Osteocyte (in vitro differentiated cells): ENCODE measurements around the gene ZFAND6. TPM values are rescaled to one million over a fixed set of nuclear protein-coding genes. Genes with fewer than 3 reads are reported as not detected.

Source experiments
- DNase-seq: peaks from one replicate; pipeline ENCODE4 v3.0.0; 2021; ENCODE audit warnings: mixed read lengths; ENCODE audit not compliant: unreplicated experiment; ENCODE audit errors: extremely low spot score
- H3K27ac Mint-ChIP-seq: one replicate; pipeline ENCODE4 v1.8.0; 2021; ENCODE audit warnings: mild to moderate bottlenecking, mixed read lengths; ENCODE audit not compliant: unreplicated experiment
- H3K27me3 Mint-ChIP-seq: one replicate; pipeline ENCODE4 v1.8.0; 2021; ENCODE audit warnings: mixed read lengths; ENCODE audit not compliant: unreplicated experiment
- H3K36me3 Mint-ChIP-seq: one replicate; pipeline ENCODE4 v1.8.0; 2021; ENCODE audit warnings: mixed read lengths; ENCODE audit not compliant: unreplicated experiment
- H3K4me1 Mint-ChIP-seq: one replicate; pipeline ENCODE4 v1.8.0; 2021; ENCODE audit warnings: mixed read lengths; ENCODE audit not compliant: unreplicated experiment
- H3K4me3 Mint-ChIP-seq: one replicate; pipeline ENCODE4 v1.8.0; 2021; ENCODE audit warnings: mild to moderate bottlenecking, moderate library complexity, mixed read lengths; ENCODE audit not compliant: unreplicated experiment
- H3K9me3 Mint-ChIP-seq: one replicate; pipeline ENCODE4 v1.8.0; 2021; ENCODE audit warnings: mixed read lengths; ENCODE audit not compliant: unreplicated experiment
- total RNA-seq: library from RNA; stranded (reverse); gene quantifications from 2 replicates; pipeline ENCODE4 v1.2.1, GENCODE V29; 2021
- TF ChIP-seq, protein P1 (sequence below): fragments of 200-600 bp; sonication (generic); IDR thresholded peaks from 2 replicates; pipeline ENCODE4 v1.5.0; 2021; ENCODE audit warnings: antibody characterized with exemption, mild to moderate bottlenecking, moderate library complexity

The ZFAND6 gene
- total RNA-seq, 1 donor from 2014 or later: 63.8 TPM

DNA sequence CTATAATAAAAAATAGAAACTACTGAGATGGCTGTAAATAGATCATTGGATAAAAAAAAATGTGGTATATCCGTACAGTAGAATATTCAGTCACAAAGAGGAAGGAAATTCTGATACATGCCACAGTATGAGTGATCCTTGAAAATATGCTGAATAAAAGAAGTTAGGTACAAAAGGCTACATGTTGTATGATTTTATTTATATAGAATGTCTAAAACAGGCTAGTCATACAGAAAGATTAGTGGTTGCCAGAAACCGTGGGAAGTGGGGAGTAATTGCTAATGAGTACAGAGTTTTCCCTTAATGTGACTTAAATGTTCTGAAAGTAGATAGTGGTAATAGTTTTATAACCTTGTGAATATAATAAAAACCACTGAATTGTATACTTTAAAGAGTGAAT is 68.4 kb downstream of the ZFAND6 start:
- Mint-ChIP-seq H3K4me3 (no peak overlapping the region), H3K27me3 (no peaks in the 10 kb centered on the region), H3K27ac (no peak overlapping the region), H3K36me3 (peaks cover 46% of the 10 kb centered on the region), H3K4me1 (no peaks in the 10 kb centered on the region), H3K9me3 (peaks cover 8% of the 10 kb centered on the region)
- no peak for DNase-seq
- TF ChIP-seq, protein P1, sequence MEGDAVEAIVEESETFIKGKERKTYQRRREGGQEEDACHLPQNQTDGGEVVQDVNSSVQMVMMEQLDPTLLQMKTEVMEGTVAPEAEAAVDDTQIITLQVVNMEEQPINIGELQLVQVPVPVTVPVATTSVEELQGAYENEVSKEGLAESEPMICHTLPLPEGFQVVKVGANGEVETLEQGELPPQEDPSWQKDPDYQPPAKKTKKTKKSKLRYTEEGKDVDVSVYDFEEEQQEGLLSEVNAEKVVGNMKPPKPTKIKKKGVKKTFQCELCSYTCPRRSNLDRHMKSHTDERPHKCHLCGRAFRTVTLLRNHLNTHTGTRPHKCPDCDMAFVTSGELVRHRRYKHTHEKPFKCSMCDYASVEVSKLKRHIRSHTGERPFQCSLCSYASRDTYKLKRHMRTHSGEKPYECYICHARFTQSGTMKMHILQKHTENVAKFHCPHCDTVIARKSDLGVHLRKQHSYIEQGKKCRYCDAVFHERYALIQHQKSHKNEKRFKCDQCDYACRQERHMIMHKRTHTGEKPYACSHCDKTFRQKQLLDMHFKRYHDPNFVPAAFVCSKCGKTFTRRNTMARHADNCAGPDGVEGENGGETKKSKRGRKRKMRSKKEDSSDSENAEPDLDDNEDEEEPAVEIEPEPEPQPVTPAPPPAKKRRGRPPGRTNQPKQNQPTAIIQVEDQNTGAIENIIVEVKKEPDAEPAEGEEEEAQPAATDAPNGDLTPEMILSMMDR: no peak

DNA sequence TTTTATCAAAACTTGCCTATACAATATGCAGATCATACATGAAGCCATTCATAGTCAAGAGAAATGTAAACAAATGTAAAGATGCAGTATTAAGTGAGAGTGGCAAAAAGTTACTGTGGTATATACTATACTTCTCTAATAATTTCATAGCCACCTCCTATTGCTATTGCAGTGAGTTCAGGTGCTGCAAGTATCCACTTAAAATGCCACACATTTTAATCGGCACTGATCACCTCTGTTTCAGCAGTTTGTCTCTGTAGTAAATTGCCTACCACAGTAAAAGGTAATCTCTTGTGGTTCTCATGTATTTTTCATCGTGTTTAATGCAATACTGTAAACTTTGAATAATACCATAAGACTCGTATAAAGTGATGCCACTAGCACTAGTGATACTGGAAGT is 72.9 kb downstream of the ZFAND6 start:
- Mint-ChIP-seq H3K4me1 (no peaks in the 10 kb centered on the region), H3K27me3 (no peaks in the 10 kb centered on the region), H3K9me3 (peaks cover 8% of the 10 kb centered on the region), H3K4me3 (no peak overlapping the region), H3K36me3 (peaks cover 54% of the 10 kb centered on the region), H3K27ac (no peak overlapping the region)
- TF ChIP-seq, protein P1: no peak
- DNase-seq: no peak

DNA sequence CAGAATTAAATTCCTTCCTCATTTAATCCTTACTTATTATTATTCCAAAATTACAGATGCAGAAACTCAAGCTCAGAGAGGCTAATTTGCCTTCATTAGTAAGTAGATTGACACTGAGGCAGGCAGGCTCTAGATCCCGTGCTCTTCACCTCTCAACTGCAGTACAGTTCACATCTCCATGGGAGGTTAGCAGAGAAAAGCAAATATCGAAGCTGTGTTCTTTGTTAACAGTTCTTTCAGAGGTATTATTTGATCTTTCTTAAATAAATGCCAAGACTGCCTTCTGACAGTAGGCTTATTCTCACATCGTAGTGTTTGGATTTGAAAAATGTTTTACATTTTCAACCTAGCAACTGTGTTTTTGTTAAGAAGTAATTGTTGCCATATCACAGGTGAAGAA is 77.4 kb downstream of the ZFAND6 start:
- no peaks in the 10 kb centered on the region for H3K4me1 Mint-ChIP-seq
- no peak overlapping the region for H3K4me3 Mint-ChIP-seq
- TF ChIP-seq, protein P1: no peak
- no peaks in the 10 kb centered on the region for H3K9me3 Mint-ChIP-seq
- no peak for DNase-seq
- H3K36me3 Mint-ChIP-seq: peaks cover 40% of the 10 kb centered on the region
- H3K27ac Mint-ChIP-seq: no peak overlapping the region
- H3K27me3 Mint-ChIP-seq: no peaks in the 10 kb centered on the region

DNA sequence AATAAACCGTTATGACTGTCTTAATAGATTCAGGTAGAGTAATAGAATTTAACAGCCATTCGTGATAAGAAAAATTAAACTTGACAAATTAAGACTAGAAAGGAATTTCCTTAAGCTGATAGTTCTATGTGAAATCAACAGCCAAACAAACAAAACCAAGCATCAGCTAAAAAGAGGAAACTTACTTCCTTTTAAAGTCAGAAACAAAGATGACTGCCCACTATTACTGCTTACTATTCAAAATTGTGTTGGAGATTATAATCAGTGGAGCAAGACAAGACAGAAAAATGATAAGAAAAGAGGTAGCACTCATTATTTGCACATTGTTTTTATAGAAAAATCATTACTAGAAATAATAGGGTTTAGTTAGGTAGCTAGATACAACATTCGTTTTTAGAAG is 79.5 kb downstream of the ZFAND6 start:
- no peaks in the 10 kb centered on the region for H3K9me3 Mint-ChIP-seq
- H3K36me3 Mint-ChIP-seq: peaks cover 34% of the 10 kb centered on the region
- DNase-seq: no peak
- H3K27ac Mint-ChIP-seq: no peak overlapping the region
- H3K4me1 Mint-ChIP-seq: no peaks in the 10 kb centered on the region
- TF ChIP-seq, protein P1: no peak
- no peak overlapping the region for H3K4me3 Mint-ChIP-seq
- H3K27me3 Mint-ChIP-seq: no peaks in the 10 kb centered on the region

DNA sequence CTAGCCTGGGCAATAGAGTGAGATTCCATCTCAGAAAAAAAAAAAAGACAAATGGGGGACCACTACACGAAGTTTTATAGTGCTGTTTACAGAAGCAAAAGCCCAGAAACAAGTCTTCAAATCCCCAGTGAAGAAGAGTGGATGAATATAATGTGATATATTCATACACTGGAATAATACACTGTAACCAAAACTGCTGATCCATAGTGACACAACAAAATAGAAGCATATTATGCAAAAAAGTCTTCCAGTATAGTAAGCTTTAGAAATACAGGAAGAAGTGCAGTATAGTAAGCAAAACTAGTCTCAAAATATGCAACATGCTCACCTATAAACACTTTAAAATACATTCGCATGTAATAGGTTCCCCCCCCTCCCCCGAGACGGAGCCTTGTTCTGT is 81.4 kb downstream of the ZFAND6 start:
- peaks cover 22% of the 10 kb centered on the region for H3K36me3 Mint-ChIP-seq
- no peaks in the 10 kb centered on the region for H3K27me3 Mint-ChIP-seq
- no peaks in the 10 kb centered on the region for H3K4me1 Mint-ChIP-seq
- TF ChIP-seq, protein P1: no peak
- H3K4me3 Mint-ChIP-seq: no peak overlapping the region
- peaks cover 6% of the 10 kb centered on the region for H3K9me3 Mint-ChIP-seq
- no peak for DNase-seq
- H3K27ac Mint-ChIP-seq: no peak overlapping the region
